ENCODE data around the gene SLIRP. TPM values are rescaled to one million over a fixed set of nuclear protein-coding genes. Genes with fewer than 3 reads are reported as not detected.
A peak's percentile ranks its signal among the peaks of the same experiment; 100 is the strongest.
"Not testable (repeated sequence)": the region's sequence is repeated elsewhere in the genome, so short reads cannot be mapped to it uniquely, and the experiment has no call there.

Gene SLIRP
- total RNA-seq, 1 donor from 2014 or later, result 113 TPM

DNA sequence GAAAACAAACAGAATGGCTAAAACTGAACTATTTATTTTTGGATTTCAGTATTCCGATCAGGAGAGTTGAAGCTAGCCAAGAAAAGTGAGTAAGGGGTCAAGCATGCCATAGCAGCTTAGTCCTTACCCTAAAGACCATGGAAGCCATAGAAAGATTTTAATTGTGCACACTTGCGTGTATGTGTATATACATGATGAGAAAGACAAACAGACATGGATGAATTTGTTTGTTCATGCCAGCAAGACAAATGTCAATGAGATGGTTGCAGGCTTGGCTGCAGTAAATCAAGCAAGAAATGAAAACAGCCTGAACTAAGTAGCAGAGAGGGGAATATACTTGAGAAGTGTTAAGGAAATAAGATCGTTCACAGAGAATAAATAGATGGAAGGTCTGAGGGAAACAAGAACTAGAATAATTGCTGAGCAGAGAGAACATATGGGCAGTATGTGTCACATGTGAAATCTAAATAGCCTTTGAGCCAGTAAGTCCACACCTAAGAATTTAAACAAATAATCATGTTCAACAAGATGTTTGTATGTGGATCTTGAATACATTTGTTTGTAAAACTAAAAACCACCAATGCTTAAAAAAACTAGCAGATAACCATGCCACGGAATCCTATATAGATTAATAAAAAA is 38.3 kb downstream of the SLIRP start:
- no peak for ATAC-seq

DNA sequence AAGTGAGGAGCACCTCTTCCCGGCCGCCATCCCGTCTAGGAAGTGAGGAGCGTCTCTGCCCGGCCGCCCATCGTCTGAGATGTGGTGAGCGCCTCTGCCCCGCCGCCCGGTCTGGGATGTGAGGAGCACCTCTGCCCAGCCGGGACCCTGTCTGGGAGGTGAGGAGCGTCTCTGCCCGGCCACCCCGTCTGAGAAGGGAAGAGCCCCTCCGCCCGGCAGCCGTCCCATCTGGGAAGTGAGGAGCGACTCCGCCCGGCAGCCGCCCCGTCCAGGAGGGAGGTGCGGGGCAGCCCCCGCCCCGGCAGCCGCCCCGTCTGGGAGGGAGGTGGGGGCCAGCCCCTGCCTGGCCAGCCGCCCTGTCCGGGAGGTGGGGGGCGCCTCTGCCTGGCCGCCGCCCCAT is 39.5 kb downstream of the SLIRP start:
- not testable (repeated sequence) for ATAC-seq

DNA sequence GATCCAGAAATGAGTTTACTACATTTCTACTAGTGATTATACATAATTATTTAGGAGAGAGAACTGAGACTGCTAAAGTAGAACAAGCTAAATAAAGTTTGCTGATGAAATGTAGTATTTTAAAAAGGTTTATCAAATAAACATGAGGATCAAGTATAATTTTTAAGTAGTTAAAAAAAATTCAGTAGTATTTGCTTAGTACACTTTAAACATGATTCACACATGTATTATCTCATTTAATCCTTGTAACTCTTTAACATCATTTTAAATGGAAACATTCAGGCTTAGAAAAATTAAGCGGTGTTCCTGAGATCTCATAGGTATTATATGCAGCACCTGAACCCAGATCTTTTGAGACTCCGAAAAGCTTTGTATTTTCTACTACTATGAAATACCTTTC is 44.4 kb downstream of the SLIRP start:
- ATAC-seq, result no peak

DNA sequence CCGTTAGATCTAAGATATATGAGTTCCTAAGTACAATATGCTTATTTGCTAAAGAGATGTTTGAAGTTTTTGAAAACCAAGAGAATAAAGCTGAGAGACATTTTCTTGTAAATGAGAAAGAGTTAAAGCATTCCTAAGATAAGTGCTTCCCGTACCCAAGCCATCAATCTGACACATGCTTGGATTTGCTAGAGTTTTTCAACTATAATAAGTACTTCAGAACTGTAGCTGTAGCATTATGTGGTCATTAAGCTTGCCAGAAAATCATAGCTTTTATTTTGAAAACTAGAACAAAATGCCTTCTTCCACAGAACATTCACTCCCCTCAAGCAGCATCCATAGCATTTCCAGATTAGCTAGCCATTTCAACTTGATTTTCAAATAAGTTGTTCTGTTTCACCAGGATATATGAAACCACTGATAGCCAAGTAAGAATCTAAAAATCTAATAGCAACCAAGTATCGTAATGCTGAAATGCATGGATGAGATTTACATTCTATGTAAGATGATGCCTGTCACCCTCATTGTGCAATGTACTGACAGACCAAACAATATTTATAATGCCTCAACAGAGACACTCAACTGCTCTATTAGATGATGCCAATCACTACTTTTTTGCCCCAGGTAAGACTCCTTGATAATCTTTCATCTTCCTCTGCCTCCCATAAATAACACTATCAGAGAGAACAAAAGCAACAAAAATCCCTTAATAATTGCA is 45.1 kb downstream of the SLIRP start:
- no peak for ATAC-seq

DNA sequence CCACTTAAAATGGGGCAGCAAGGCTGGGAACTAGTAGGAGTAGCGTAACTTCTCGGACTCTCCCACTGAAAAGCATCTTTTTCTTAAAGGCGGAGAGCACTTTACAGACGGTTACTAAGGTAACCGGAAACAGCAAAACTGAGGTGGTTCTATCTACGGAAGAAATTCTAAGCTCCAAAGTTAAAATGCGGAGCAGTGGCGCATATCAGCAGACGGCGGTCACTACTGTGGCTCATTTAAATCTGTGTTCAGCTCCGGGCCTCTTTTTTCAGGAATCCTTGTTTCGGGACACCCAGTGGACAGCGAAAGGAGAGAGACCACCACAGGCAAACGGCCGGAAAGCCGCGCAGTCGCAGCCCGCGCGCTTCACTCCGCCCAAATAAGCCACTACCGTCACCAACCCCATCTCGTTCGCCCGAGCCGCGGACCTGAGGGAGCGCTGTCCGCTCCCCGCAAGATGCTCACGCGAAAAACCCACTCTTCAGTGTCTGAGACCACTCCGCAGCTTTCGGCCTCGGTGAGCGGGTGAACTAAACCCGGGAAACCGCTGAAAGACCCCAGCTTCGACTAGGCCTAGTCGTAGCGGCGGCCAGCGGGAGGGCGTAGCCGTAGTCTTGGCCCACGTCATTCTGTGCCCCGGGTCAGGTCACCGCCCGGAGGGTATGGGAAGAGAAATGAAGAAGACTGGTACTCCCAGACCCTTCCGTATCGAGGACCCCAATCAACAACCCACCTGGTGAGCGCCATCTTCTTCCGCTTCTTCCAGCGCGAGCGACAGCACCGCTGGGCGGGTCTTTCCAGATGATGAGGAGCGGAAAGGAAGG is 52.7 kb downstream of the SLIRP start, which contains the start of gene SNW1:
Gene SNW1, minus strand, starts transcription at position 776 of the 824 bp plus-strand sequence. Its CDS starts 29 bp downstream, at position 747.
- ATAC-seq, result peak; percentile 97

DNA sequence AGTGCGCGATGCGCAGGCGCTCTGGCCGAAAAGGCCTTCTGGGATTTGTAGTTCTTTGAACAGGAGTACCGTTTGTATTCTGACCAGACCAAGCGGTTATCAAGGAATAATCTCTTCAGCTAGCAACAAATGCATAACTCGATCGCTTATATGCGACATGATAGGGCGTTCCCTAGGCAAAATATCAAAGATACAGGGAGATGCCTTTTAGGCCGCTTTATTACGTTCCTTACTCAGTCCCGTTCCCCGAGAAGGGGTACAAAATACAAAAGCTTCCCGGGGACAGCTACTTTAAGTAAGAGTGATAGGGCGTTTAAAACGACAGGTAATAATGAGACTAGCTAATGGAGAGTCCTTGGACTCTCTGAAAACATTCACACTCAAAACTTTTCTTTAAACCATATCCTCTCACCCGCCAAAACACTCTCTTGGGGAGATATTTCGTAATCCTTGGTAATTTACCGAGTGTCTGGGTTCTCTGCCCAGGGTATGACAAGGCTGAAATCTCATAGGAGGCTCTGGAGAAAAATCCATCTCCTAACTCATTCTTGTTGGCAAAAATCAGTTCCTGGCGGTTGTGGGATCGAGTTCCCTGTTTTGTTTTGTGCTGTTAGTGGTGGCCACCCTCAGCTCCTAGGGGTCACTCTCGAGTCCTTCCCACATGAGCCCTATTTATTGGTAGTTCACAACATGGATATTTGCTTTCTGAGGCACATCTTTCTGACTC is 53.5 kb downstream of the SLIRP start:
- ATAC-seq, result peak; percentile 26

DNA sequence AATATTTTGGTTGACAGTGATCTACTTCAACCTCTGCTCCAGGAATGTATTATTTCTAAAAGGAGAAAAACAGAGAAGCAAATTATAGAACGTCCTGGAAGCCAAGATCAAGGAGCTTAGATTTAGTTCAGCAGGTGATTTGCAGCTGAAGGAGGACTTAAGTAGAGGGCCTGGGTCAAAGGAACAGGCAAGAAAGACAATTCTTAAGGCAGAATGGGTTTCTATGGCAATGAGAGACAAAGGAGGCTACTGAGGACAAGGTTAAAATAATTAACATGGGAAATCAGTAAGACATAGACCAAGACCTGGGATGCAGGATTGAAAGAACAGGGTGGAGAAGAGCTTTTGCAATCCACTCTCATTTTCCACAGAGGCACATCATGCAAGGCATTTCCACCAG is 55.4 kb downstream of the SLIRP start:
- ATAC-seq, result no peak

DNA sequence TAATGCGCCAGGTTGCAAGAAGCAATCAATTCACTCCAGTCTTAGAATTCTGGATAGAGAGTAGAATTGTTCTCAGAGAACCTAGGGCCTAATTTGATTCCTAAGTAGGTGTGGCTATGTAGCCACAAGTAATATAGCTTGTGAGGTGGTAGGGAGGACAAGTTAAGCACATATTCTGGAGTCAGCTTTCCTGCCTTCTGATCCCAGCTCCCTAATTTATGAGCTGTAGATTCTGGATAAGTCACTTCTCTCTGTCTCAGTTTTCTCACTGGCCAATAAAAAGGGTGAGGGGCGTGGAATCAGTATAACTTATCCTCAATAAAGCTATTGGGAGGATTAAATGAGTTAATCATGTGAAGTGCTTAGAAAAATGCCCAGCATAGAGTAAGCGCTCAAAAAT is 56.1 kb downstream of the SLIRP start:
- ATAC-seq, result no peak

Other genes starting within 250 kb of the SLIRP start
- not detected for gene ISM2, start 209.3 kb upstream of the SLIRP start, total RNA-seq
- gene SPTLC2, start 91.5 kb upstream of the SLIRP start, total RNA-seq, result 40.1 TPM
- gene ALKBH1, start 80 bp upstream of the SLIRP start, total RNA-seq, result 7.5 TPM
- gene SNW1, start 53.1 kb downstream of the SLIRP start, total RNA-seq, result 54.2 TPM
- 4.3 TPM for gene ADCK1, start 92.0 kb downstream of the SLIRP start, total RNA-seq

Measured in esophagus mucosa (tissue), 1 donor.